Mesenchymal stem cell (in vitro differentiated cells and primary cell): ENCODE data around the gene RTL10.
"Not testable (repeated sequence)": the region's sequence is repeated elsewhere in the genome, so short reads cannot be mapped to it uniquely, and the experiment has no call there.

Source experiments
- DNase-seq: peaks from one replicate; pipeline ENCODE4 v3.0.0-alpha.2; 2013
- H2AFZ ChIP-seq: one replicate; pipeline ENCODE4 v1.6.1; 2013; ENCODE audit warnings: low read depth, mild to moderate bottlenecking, control low read depth, inconsistent platforms, low read length, moderate library complexity
- H2AK5ac ChIP-seq: 2 replicates; pipeline ENCODE4 v1.6.1; 2013; ENCODE audit warnings: low read length, moderate library complexity, mild to moderate bottlenecking, inconsistent platforms; ENCODE audit not compliant: severe bottlenecking
- H2BK120ac ChIP-seq: one replicate; pipeline ENCODE4 v1.6.1; 2013; ENCODE audit warnings: low read depth, mild to moderate bottlenecking, inconsistent platforms, low read length, moderate library complexity
- H2BK12ac ChIP-seq, 2 experiments: one replicate each; pipeline ENCODE4 v1.6.1; 2013; ENCODE audit warnings: inconsistent platforms in 2 of 2, low read length in 2 of 2, mild to moderate bottlenecking in 2 of 2, moderate library complexity in 2 of 2, control low read depth in 1 of 2
- H2BK15ac ChIP-seq: one replicate; pipeline ENCODE4 v1.6.1; 2013; ENCODE audit warnings: mild to moderate bottlenecking, low read depth, inconsistent platforms; ENCODE audit not compliant: poor library complexity, severe bottlenecking
- H2BK5ac ChIP-seq: 2 replicates; pipeline ENCODE4 v1.6.1; 2013; ENCODE audit warnings: low read depth, mild to moderate bottlenecking, low read length, control low read depth, inconsistent platforms; ENCODE audit not compliant: poor library complexity, severe bottlenecking
- H3K14ac ChIP-seq, 2 experiments: one replicate each; pipeline ENCODE4 v1.6.1; 2013; ENCODE audit warnings: inconsistent platforms in 2 of 2, low read length in 2 of 2, control low read depth in 1 of 2, mild to moderate bottlenecking in 1 of 2, moderate library complexity in 1 of 2
- H3K18ac ChIP-seq, 2 experiments: one replicate each; pipeline ENCODE4 v1.6.1; 2013; ENCODE audit warnings: inconsistent platforms in 2 of 2, low read length in 2 of 2, control low read depth in 1 of 2, low read depth in 1 of 2, mild to moderate bottlenecking in 1 of 2
- H3K23ac ChIP-seq, 2 experiments: one replicate each; pipeline ENCODE4 v1.6.1; 2013; ENCODE audit warnings: inconsistent platforms in 2 of 2, low read length in 2 of 2, mild to moderate bottlenecking in 2 of 2, moderate library complexity in 2 of 2, control low read depth in 1 of 2
- H3K27ac ChIP-seq: 2 replicates; pipeline ENCODE4 v1.5.1; 2013; ENCODE audit warnings: mild to moderate bottlenecking, moderate library complexity, low read length, control low read depth, inconsistent platforms; ENCODE audit not compliant: poor library complexity, severe bottlenecking
- H3K27me3 ChIP-seq, 2 experiments: 2 replicates each; pipeline versions ENCODE4 v1.6.1 to v1.7.0; 2013; ENCODE audit warnings: low read length in 2 of 2, mild to moderate bottlenecking in 2 of 2, moderate library complexity in 2 of 2, control low read depth in 1 of 2, inconsistent platforms in 1 of 2; ENCODE audit not compliant: control insufficient read depth in 1 of 2, insufficient read depth in 1 of 2
- H3K36me3 ChIP-seq, 2 experiments: 2 replicates each; pipeline versions ENCODE4 v1.6.1 to v1.7.0; 2013; ENCODE audit warnings: low read length in 2 of 2, control low read depth in 1 of 2, inconsistent platforms in 1 of 2, low read depth in 1 of 2, mild to moderate bottlenecking in 1 of 2; ENCODE audit not compliant: insufficient read depth in 2 of 2, control insufficient read depth in 1 of 2
- H3K4ac ChIP-seq, 2 experiments: one replicate each; pipeline ENCODE4 v1.6.1; 2013; ENCODE audit warnings: inconsistent platforms in 2 of 2, low read length in 2 of 2, mild to moderate bottlenecking in 2 of 2, moderate library complexity in 2 of 2, control low read depth in 1 of 2, low read depth in 1 of 2
- H3K4me1 ChIP-seq: 2 replicates; pipeline ENCODE4 v1.6.1; 2013; ENCODE audit warnings: low read depth, low read length, control low read depth; ENCODE audit not compliant: control insufficient read depth, insufficient read depth
- H3K4me2 ChIP-seq: 2 replicates; pipeline ENCODE4 v1.6.1; 2013; ENCODE audit warnings: low read length, mild to moderate bottlenecking, inconsistent platforms; ENCODE audit not compliant: poor library complexity, severe bottlenecking
- H3K4me3 ChIP-seq, 2 experiments: 2 replicates each; pipeline versions ENCODE4 v1.5.1 to v1.7.0; 2013; ENCODE audit warnings: low read length in 2 of 2, mild to moderate bottlenecking in 2 of 2, control low read depth in 1 of 2, low read depth in 1 of 2; ENCODE audit not compliant: insufficient read depth in 1 of 2
- H3K79me1 ChIP-seq: replicated peaks from 2 replicates; pipeline ENCODE4 v1.6.1; 2013; ENCODE audit warnings: mild to moderate bottlenecking, control low read depth, low read length, inconsistent platforms; ENCODE audit not compliant: poor library complexity, severe bottlenecking
- H3K9ac ChIP-seq: 2 replicates; pipeline ENCODE4 v1.7.0; 2013; ENCODE audit warnings: mild to moderate bottlenecking, low read length, moderate library complexity
- H3K9me3 ChIP-seq: 2 replicates; pipeline ENCODE4 v1.7.0; 2013; ENCODE audit warnings: mild to moderate bottlenecking, low read length; ENCODE audit not compliant: control insufficient read depth
- H4K8ac ChIP-seq: one replicate; pipeline ENCODE4 v1.6.1; 2013; ENCODE audit warnings: inconsistent platforms, mild to moderate bottlenecking, low read length, moderate library complexity
- H4K91ac ChIP-seq: one replicate; pipeline ENCODE4 v1.6.1; 2013; ENCODE audit warnings: mild to moderate bottlenecking, low read length, inconsistent platforms
- WGBS: methylation state at CpG from one replicate; pipeline ENCODE4 v1.1.7; 2013; ENCODE audit warnings: mixed read lengths; 5-methylcytosine and 5-hydroxymethylcytosine counted together

The RTL10 gene

DNA sequence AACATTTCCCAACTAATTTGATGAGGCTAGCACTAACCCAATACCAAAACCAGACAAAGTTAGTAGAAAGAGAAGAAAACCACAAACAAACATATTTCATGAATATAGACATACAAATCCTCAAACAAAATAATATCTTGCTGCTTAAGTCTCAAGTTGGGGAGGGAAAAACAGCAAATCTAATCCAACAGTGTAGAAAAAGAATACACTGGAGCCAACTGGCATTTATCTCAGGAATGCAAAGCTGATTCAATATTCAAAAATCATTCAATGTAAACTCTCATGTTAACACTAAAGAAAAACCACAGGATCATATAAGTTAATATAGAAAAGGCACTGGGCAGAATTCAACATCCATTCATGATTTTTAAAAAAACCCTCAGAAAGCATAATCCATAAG is 18.2 kb downstream of the RTL10 start:
- no peak overlapping the region for H2AK5ac ChIP-seq
- H3K4me1 ChIP-seq: no peaks in the 10 kb centered on the region
- H3K9ac ChIP-seq: no peak overlapping the region
- H3K4me2 ChIP-seq: no peak overlapping the region
- no peaks in the 10 kb centered on the region for H3K9me3 ChIP-seq
- H2BK5ac ChIP-seq: no peak overlapping the region
- H2AFZ ChIP-seq: no peak overlapping the region
- no peak overlapping the region for H4K8ac ChIP-seq
- no peak overlapping the region for H2BK12ac ChIP-seq
- H3K14ac ChIP-seq: no peak overlapping the region
- H3K27me3 ChIP-seq: no peaks in the 10 kb centered on the region
- no peak overlapping the region for H3K18ac ChIP-seq
- no peak overlapping the region for H3K4me3 ChIP-seq
- no peak overlapping the region for H3K23ac ChIP-seq
- no peaks in the 10 kb centered on the region for H3K36me3 ChIP-seq
- no peak overlapping the region for H3K4ac ChIP-seq
- H3K27ac ChIP-seq: no peak overlapping the region
- peaks cover 11% of the 10 kb centered on the region for H3K79me1 ChIP-seq
- no peak overlapping the region for H2BK15ac ChIP-seq
- no peak for DNase-seq
- no peak overlapping the region for H4K91ac ChIP-seq
- H2BK120ac ChIP-seq: no peak overlapping the region

- no peak overlapping the region for H3K4me3 ChIP-seq
- no peak overlapping the region for H2AFZ ChIP-seq
- no peaks in the 10 kb centered on the region for H3K9me3 ChIP-seq
- DNase-seq: no peak
- no peak overlapping the region for H3K4me2 ChIP-seq
- H3K36me3 ChIP-seq: no peaks in the 10 kb centered on the region
- H3K9ac ChIP-seq: no peak overlapping the region
- no peak overlapping the region for H3K14ac ChIP-seq
- no peaks in the 10 kb centered on the region for H3K27me3 ChIP-seq
- H4K91ac ChIP-seq: no peak overlapping the region
- H2BK12ac ChIP-seq: no peak overlapping the region
- no peak overlapping the region for H2AK5ac ChIP-seq
- H3K27ac ChIP-seq: no peak overlapping the region
- no peak overlapping the region for H3K4ac ChIP-seq
- H2BK5ac ChIP-seq: no peak overlapping the region
- peaks cover 9% of the 10 kb centered on the region for H3K79me1 ChIP-seq
- no peak overlapping the region for H2BK15ac ChIP-seq
- no peak overlapping the region for H4K8ac ChIP-seq
- no peak overlapping the region for H3K23ac ChIP-seq
- H3K4me1 ChIP-seq: no peaks in the 10 kb centered on the region
- H3K18ac ChIP-seq: no peak overlapping the region
- no peak overlapping the region for H2BK120ac ChIP-seq
These were observed 20.1 kb downstream of the RTL10 start for GRCh38 chr22:19834599-19834998.

DNA sequence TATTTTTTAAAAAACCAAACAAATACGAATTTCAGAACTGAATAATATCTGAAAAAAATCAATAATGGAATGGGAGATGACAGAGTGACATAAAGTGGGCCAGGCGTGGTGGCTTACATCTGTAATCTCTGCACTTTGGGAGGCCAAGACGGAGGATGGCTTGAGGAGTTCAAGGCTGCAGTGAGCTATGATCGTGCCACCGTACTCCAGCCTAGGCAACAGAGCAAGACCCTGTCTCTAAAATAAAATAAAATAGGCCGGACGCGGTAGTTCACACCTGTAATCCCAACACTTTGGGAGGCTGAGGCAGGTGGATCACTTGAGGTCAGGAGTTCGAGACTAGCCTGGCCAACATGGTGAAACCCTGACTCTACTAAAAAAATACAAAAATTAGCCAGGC is 21.3 kb downstream of the RTL10 start:
- not testable (repeated sequence) for H3K18ac ChIP-seq, H2BK15ac ChIP-seq, H3K4me3 ChIP-seq, DNase-seq, H2AK5ac ChIP-seq, H3K9ac ChIP-seq, H3K9me3 ChIP-seq, H3K79me1 ChIP-seq, H4K8ac ChIP-seq, H3K4ac ChIP-seq, H2BK5ac ChIP-seq, H3K27me3 ChIP-seq, H3K4me1 ChIP-seq, H4K91ac ChIP-seq, H2BK120ac ChIP-seq, H3K4me2 ChIP-seq, H2AFZ ChIP-seq, H2BK12ac ChIP-seq, H3K14ac ChIP-seq, H3K27ac ChIP-seq, H3K36me3 ChIP-seq, H3K23ac ChIP-seq
- WGBS: 86% methylated on average over 7 of the region's 9 CpGs

DNA sequence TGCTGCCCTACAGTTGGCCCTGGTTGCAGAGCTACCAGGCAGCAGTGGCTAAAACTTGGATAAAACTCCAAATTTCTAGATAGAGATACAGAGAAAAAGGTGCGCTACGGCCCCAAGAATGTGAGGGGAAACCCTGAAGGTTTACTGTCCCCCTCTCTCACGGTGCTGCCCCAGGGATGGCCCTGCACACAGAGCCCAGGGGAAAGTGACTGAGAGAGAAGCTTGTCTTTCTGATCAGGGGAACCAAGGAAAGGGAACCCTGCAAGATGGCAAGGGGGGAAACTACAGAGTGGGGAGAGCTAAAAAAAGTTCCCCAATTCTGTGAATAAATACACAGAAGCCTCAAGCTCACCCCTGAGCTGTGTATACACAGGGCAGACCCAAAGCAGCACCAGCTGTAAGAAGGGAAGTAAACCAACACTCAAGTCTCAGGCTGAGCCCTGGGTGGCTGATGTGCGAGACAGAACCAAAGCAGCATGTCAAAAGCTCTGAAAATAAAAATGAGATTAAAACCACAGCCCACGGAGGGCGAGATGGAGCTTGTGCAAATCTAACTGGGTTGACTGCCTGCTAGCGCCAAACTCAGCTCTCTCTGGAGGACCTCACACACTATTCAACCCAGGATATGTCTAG is 22.1 kb downstream of the RTL10 start:
- Histone ChIP-seq H3K9me3 (no peaks in the 10 kb centered on the region), H4K91ac (no peak overlapping the region), H3K36me3 (no peaks in the 10 kb centered on the region), H3K18ac (no peak overlapping the region), H3K27me3 (no peaks in the 10 kb centered on the region), H4K8ac (no peak overlapping the region), H3K4me3 (no peak overlapping the region), H2BK15ac (no peak overlapping the region), H3K4ac (no peak overlapping the region), H3K14ac (no peak overlapping the region), H3K79me1 (peaks cover 12% of the 10 kb centered on the region), H2BK5ac (no peak overlapping the region), H3K27ac (no peak overlapping the region), H3K4me2 (no peak overlapping the region), H3K23ac (no peak overlapping the region), H2BK120ac (no peak overlapping the region), H3K4me1 (no peaks in the 10 kb centered on the region), H2AFZ (no peak overlapping the region), H3K9ac (no peak overlapping the region), H2AK5ac (no peak overlapping the region), H2BK12ac (no peak overlapping the region)
- no peak for DNase-seq
- WGBS: 97% methylated on average over 7 of the region's 7 CpGs
